Measurements from ENCODE around the gene NEK8. TPM values are rescaled to one million over a fixed set of nuclear protein-coding genes. Genes with fewer than 3 reads are reported as not detected.

Gene NEK8
- total and polyA plus RNA-seq, 9 of the 15 experiments (the other 6 are each of a cell fraction or from before 2014, with no cell fraction given), result 0.98 to 16.6 (median 4.6) TPM

GRCh38 chr17:28745786-28746411 is 17.3 kb downstream of the NEK8 start:
- TF ChIP-seq POLR2G (IDR thresholded peaks at IDR 0.05; ENCODE audit: low read depth, low read length) (peak; percentile 18; the same call in 1 of the 2 replicates), PTRF (tag; IDR thresholded peaks at IDR 0.05) (no peak), MAFG (tag; conservative IDR thresholded peaks at IDR 0.05) (peak; percentile 80), MAFK (IDR thresholded peaks at IDR 0.05; ENCODE audit: low read length) (peak; percentile 70), C11orf30 (IDR thresholded peaks at IDR 0.05; ENCODE audit: low read depth) (peak; percentile 89), ZNF274 (IDR thresholded peaks at IDR 0.05; ENCODE audit: borderline replicate concordance, low read depth, low read length) (no peak), SETDB1 (IDR thresholded peaks at IDR 0.05; ENCODE audit: low read length) (no peak), RBM25 (IDR thresholded peaks at IDR 0.05; ENCODE audit: low read depth, low read length, severe bottlenecking) (no peak), MAFF (IDR thresholded peaks at IDR 0.05; ENCODE audit: low read length) (peak; percentile 66), ZNF143 (CRISPR knock-in tag; IDR thresholded peaks at IDR 0.05) (0 out of 2 replicates have a peak, but pooled peaks have one; percentile 12), ZNF316 (IDR thresholded peaks at IDR 0.05) (peak; percentile 94)
- no peaks in the 10 kb centered on the region for H3K9me1 ChIP-seq (ENCODE audit: control insufficient read depth, insufficient read depth, low read length)
- H3K36me3 ChIP-seq (ENCODE audit: control insufficient read depth, insufficient read depth, low read length), result peaks cover 60% of the 10 kb centered on the region
- WGBS (ENCODE audit: insufficient coverage, low coverage, missing lambda C conversion rate), result 67% methylated on average over 4 of the region's 4 CpGs
- ChIA-PET POLR2A (interaction anchor here (0.7 to 17.4 kb wide), 8 partner anchors 10 to 206 kb away, joined by 3 to 367 read pairs (median 4); partner anchors contain the start of genes NEK8, RPL23A and TLCD1), CTCF (ENCODE audit: low intra/inter-chr PET ratio) (interaction anchor here (1.9 kb wide), 1 partner anchor 19 kb away, joined by 14 read pairs; the partner anchor contains the start of genes NEK8 and TLCD1)
- H3K4me3 ChIP-seq, result peak overlapping the region; percentile 87
- intact Hi-C loops (cut with micrococcal nuclease), result no loop called here
- H3K4me1 ChIP-seq (replicated peaks in 1 of 2; ENCODE audit: control insufficient read depth in 2 of 2, insufficient read depth in 2 of 2, low read length in 2 of 2), result peaks cover 39 to 78% of the 10 kb centered on the region in 2 experiments
- FAIRE-seq (no peak), DNase-seq (ENCODE audit: extremely low read depth in 1 of 4, low spot score in 3 of 4) (no peak), ATAC-seq (no peak)
- in situ Hi-C loops (cut with MboI), result no loop called here
- H4K20me1 ChIP-seq (replicated peaks; ENCODE audit: control insufficient read depth, insufficient read depth, low read length), result peaks cover 27% of the 10 kb centered on the region
- no peaks in the 10 kb centered on the region for H3K9me3 ChIP-seq (replicated peaks; ENCODE audit: control insufficient read depth, insufficient read depth, low read depth, low read length)
- H3K27me3 ChIP-seq (ENCODE audit: control insufficient read depth in 2 of 2, insufficient read depth in 2 of 2, low read length in 2 of 2), result no peaks in the 10 kb centered on the region
- BruUV-seq (replicated peaks), result no TSS peak
- peak overlapping the region; percentile 96 for H3K27ac ChIP-seq (ENCODE audit: extremely low read depth, low read depth, low read length)
- H3K79me2 ChIP-seq (ENCODE audit: control insufficient read depth, insufficient read depth, low read length), result peaks cover 60% of the 10 kb centered on the region
- no peak overlapping the region for H2AFZ ChIP-seq (ENCODE audit: low read depth, low read length)
- H3K4me2 ChIP-seq (ENCODE audit: insufficient read depth, low read length), result peak overlapping the region; percentile 94
- peak overlapping the region; percentile 93 to 99; a peak in 3 of 4 replicates for H3K9ac ChIP-seq (ENCODE audit: insufficient read depth in 1 of 2, low read depth in 2 of 2, low read length in 2 of 2)

Data from K562 (cell line).